GM12873 (cell line): Measurements from ENCODE around the gene TLR7.

Experiments
- CTCF ChIP-seq: IDR thresholded peaks from 2 replicates; pipeline ENCODE4 v1.5.1; 2012; ENCODE audit warnings: low read depth, mild to moderate bottlenecking, moderate library complexity, low read length, control low read depth; ENCODE audit not compliant: insufficient read depth; ENCODE audit errors: missing control alignments

Gene TLR7

GRCh38 chrX:12932244-12932643 lies 65.4 kb downstream of the TLR7 start:
- TF ChIP-seq CTCF = no peak

- no peak for TF ChIP-seq CTCF
These were observed 68.0 kb downstream of the TLR7 start for GRCh38 chrX:12934850-12935249.

- TF ChIP-seq CTCF = no peak
These were observed 70.1 kb downstream of the TLR7 start for GRCh38 chrX:12936947-12937346.
